ENCODE data around the gene CSF1R. TPM values are rescaled to one million over a fixed set of nuclear protein-coding genes. Genes with fewer than 3 reads are reported as not detected.

The CSF1R gene
- total RNA-seq (1 to 10 TPM; 1.0 to 1.5 TPM), polyA plus RNA-seq (under 1 TPM; 0.07 to 0.82 (median 0.55) TPM), total RNA-seq (0 reads per million in 6 experiments)

DNA sequence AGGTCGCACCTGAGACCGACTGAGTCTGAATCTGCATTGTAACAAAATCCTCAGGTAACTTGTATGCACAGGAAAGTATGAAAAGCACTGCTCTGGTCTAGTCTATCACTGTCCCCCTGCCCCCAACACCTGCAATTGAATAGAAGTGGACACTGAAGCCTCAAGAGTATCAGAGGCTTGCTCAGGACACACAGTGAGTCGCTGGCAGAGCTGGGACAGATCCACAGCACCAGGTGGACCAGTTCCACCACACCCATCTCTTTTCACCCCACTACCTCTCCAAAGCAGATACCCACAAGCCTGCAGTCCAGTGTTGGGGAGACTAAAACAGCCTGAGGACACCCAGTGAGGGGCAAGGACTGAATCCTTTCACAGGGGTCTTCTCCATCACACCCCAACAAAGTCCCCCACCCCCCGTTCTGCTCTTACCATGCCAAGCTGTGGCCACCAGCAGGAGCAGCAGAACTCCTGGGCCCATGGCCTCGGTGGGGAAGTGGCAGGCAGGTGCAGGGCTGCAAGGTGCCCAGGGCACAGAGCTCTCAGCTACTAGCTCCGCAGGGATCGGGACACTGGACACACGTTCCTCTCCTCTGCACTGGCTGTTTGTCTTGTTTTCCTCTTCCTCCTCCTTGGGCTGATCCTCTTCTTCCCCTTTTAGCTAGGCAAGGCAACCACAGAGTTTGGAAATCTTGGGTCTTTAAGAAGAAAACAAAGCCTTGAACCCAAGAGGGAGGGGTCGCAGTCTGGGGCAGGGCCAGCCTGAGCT, at the start of gene CSF1R:
TSS of gene CSF1R (minus strand) at position 605 of the 766 bp plus-strand sequence. CDS start at position 478, 127 bp downstream.
- H3K27me3 Mint-ChIP-seq, result peaks cover 25 to 67% (median 27%) of the 10 kb centered on the region in 5 donors
- peak in 2 of 10 donors; percentile 14 to 18 for DNase-seq
- ATAC-seq, result no peak
- no peaks in the 10 kb centered on the region for H3K36me3 Mint-ChIP-seq
- H3K4me3 Mint-ChIP-seq, result peak within 1 kb of the TSS in 1 of 10 donors; percentile 73
- H3K9me3 Mint-ChIP-seq, result no peaks in the 10 kb centered on the region
- POLR2A ChIA-PET, result no interaction called here
- peak within 1 kb of the TSS in 1 of 10 donors; percentile 58 for H3K27ac Mint-ChIP-seq
- H3K4me1 Mint-ChIP-seq, result peaks cover 3 to 30% (median 12%) of the 10 kb centered on the region in 4 donors

GRCh38 chr5:150135557-150136304, 49.4 kb upstream of the CSF1R start:
- no peak for DNase-seq
- no peak for ATAC-seq
- POLR2A ChIA-PET, result no interaction called here
- no peak overlapping the region for H3K27ac Mint-ChIP-seq
- H3K27me3 Mint-ChIP-seq, result peaks cover 0 to 4% (median 0%) of the 10 kb centered on the region in 5 donors
- H3K9me3 Mint-ChIP-seq, result no peaks in the 10 kb centered on the region
- H3K36me3 Mint-ChIP-seq, result no peaks in the 10 kb centered on the region
- no peak overlapping the region for H3K4me3 Mint-ChIP-seq
- peaks cover 0 to 10% (median 0%) of the 10 kb centered on the region in 4 donors for H3K4me1 Mint-ChIP-seq

GRCh38 chr5:150134198-150134588, 47.8 kb upstream of the CSF1R start:
- POLR2A ChIA-PET, result no interaction called here

GRCh38 chr5:150133581-150134197, 47.3 kb upstream of the CSF1R start:
- Mint-ChIP-seq H3K27me3 (peaks cover 0 to 4% (median 2%) of the 10 kb centered on the region in 5 donors), H3K36me3 (no peaks in the 10 kb centered on the region), H3K9me3 (no peaks in the 10 kb centered on the region), H3K4me3 (no peak overlapping the region), H3K4me1 (peaks cover 0 to 19% (median 2%) of the 10 kb centered on the region in 4 donors), H3K27ac (peak overlapping the region in 1 of 10 donors; percentile 15)
- ATAC-seq (no peak), DNase-seq (no peak)
- POLR2A ChIA-PET, result no interaction called here

More at GRCh38 chr5:150134198-150134588, 47.8 kb upstream of the CSF1R start:
- DNase-seq, result no peak
- Mint-ChIP-seq H3K9me3 (no peaks in the 10 kb centered on the region), H3K27ac (no peak overlapping the region), H3K4me3 (no peak overlapping the region), H3K27me3 (peaks cover 0 to 4% (median 2%) of the 10 kb centered on the region in 5 donors), H3K4me1 (peaks cover 0 to 19% (median 2%) of the 10 kb centered on the region in 4 donors), H3K36me3 (no peaks in the 10 kb centered on the region)
- no peak for ATAC-seq

DNA sequence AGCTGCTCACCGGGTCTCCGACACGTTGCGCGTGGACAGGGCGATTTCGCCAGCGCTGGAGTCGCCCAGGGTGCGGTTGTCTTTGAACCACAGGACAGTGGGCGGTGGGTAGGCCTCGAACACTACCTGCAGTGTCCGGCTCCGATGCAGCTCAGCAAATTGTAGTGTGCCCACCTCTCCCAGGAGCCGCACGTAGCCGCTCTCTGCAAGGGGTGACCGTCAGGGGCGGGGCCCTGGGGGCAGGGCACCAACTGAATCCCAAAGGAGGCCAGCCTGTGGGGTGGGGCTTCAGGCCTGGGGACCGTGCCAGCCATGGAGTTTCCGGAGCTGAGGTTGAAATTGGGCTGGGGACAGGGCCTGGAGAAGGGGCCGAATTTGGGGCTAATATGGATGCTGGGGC, 46.4 kb upstream of the CSF1R start:
- POLR2A ChIA-PET, result no interaction called here
- ATAC-seq (no peak), DNase-seq (no peak)
- H3K36me3 Mint-ChIP-seq, result no peaks in the 10 kb centered on the region
- H3K4me1 Mint-ChIP-seq, result peaks cover 0 to 19% (median 2%) of the 10 kb centered on the region in 4 donors
- H3K27me3 Mint-ChIP-seq, result peaks cover 0 to 6% (median 2%) of the 10 kb centered on the region in 5 donors
- H3K9me3 Mint-ChIP-seq, result no peaks in the 10 kb centered on the region
- H3K27ac Mint-ChIP-seq, result no peak overlapping the region
- no peak overlapping the region for H3K4me3 Mint-ChIP-seq

DNA sequence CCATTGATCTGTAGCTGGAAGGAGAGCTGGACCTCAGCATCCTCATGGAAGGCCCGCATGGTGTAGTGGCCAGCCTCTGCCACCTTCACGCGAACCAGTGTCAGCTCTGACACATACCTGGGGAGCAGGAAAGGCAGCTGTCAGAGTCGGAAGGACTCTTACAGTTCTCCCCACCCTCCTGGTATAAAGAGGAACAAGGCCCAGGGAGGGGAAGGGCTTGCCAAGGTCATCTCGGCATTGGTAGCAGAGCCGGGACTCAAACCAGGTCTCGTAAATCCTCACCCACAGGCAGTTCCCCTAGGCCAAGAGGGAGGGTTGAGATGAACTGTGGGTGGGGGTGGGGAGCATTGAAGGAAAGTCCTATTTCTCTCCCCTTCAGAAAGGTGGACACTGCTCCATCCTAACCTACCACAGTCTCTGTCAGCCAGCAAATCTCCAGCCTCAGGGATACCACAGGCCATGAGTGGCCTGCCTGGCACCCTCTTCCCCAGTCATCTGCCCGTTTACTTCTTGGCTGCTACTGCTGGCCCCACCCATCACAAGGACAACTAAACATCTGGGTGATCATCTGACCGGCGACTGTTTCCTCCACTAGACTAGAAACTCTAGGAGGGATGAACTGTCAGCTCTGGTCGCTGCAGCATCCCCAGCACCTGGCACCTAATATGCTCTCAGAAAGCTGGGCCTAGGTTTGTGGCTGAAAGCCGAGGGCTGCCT, 45.8 kb upstream of the CSF1R start:
- H3K27me3 Mint-ChIP-seq, result peaks cover 0 to 4% (median 2%) of the 10 kb centered on the region in 5 donors
- ATAC-seq (no peak), DNase-seq (no peak)
- no peaks in the 10 kb centered on the region for H3K9me3 Mint-ChIP-seq
- POLR2A ChIA-PET, result no interaction called here
- peak overlapping the region in 1 of 10 donors; percentile 15 for H3K27ac Mint-ChIP-seq
- H3K36me3 Mint-ChIP-seq, result no peaks in the 10 kb centered on the region
- H3K4me3 Mint-ChIP-seq, result no peak overlapping the region
- peaks cover 0 to 19% (median 2%) of the 10 kb centered on the region in 4 donors for H3K4me1 Mint-ChIP-seq

GRCh38 chr5:150131461-150131860, 45.1 kb upstream of the CSF1R start:
- Mint-ChIP-seq H3K27me3 (peaks cover 0 to 4% (median 2%) of the 10 kb centered on the region in 5 donors), H3K27ac (no peak overlapping the region), H3K4me1 (peaks cover 0 to 19% (median 2%) of the 10 kb centered on the region in 4 donors), H3K36me3 (no peaks in the 10 kb centered on the region), H3K4me3 (no peak overlapping the region), H3K9me3 (no peaks in the 10 kb centered on the region)
- POLR2A ChIA-PET, result no interaction called here
- ATAC-seq, result no peak
- DNase-seq, result no peak

GRCh38 chr5:150130493-150130922, 44.2 kb upstream of the CSF1R start:
- H3K9me3 Mint-ChIP-seq, result no peaks in the 10 kb centered on the region
- DNase-seq (no peak), ATAC-seq (no peak)
- no peaks in the 10 kb centered on the region for H3K36me3 Mint-ChIP-seq
- H3K4me3 Mint-ChIP-seq, result no peak overlapping the region
- H3K27ac Mint-ChIP-seq, result no peak overlapping the region
- POLR2A ChIA-PET, result no interaction called here
- H3K27me3 Mint-ChIP-seq, result peaks cover 0 to 4% (median 0%) of the 10 kb centered on the region in 5 donors
- H3K4me1 Mint-ChIP-seq, result peaks cover 0 to 19% (median 2%) of the 10 kb centered on the region in 4 donors

DNA sequence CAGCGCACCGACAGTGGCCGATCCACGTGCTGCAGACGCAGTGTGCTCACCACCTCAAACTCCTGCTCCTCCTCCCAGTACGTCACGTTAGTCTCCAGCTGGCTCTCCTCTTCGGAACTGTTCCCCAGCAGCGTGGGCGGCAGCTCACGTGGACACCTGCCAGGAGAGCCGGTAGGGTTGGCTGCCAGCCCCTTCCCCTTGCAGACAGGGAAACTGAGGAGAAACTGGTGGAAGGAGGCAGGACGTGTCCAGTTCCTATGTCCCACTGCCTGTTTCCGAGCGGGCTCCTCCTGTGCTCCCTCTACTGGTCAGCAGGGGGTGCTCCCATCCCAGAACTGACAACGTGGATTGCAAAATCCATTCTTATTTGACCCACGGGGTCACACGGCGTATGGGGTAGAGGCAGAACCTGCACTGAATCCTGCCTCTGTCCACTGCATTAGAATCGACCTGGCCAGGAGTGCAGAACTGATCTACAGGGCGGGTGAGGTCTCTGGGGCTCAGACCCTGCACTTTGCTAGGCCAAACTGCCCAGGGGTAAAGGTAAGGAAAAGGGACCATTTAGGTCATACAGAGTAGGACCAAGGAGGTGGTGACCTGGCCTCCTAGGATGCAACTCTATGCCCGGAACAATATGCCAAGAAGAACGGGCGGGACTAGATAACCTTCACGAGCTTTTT, 43.6 kb upstream of the CSF1R start:
- H3K27ac Mint-ChIP-seq, result no peak overlapping the region
- H3K27me3 Mint-ChIP-seq, result peaks cover 0 to 4% (median 0%) of the 10 kb centered on the region in 5 donors
- H3K36me3 Mint-ChIP-seq, result no peaks in the 10 kb centered on the region
- no peak overlapping the region for H3K4me3 Mint-ChIP-seq
- H3K4me1 Mint-ChIP-seq, result peaks cover 0 to 19% (median 2%) of the 10 kb centered on the region in 4 donors
- ATAC-seq (peak; percentile 40 to 47), DNase-seq (peak in 9 of 10 donors; percentile 7 to 40 (median 34))
- POLR2A ChIA-PET, result no interaction called here
- no peaks in the 10 kb centered on the region for H3K9me3 Mint-ChIP-seq

DNA sequence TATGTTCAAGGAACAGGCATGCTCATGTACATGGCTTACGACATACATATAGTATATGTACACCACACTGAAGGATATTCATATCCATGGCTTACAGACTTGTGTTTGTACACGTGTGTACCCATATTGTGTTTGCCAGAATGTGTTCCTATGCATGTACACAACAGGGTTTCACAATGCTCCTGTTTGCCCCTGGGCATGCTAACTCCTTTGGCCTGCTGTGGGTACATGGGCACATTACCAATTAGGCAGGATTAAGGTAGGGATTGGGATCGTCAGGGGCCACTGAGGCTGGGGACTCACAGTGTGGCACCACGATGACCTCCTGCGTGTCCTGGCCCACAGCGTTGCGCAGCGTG, 43.1 kb upstream of the CSF1R start:
- POLR2A ChIA-PET, result no interaction called here
- H3K27ac Mint-ChIP-seq, result no peak overlapping the region
- peaks cover 0 to 19% (median 2%) of the 10 kb centered on the region in 4 donors for H3K4me1 Mint-ChIP-seq
- no peak overlapping the region for H3K4me3 Mint-ChIP-seq
- no peaks in the 10 kb centered on the region for H3K9me3 Mint-ChIP-seq
- peaks cover 0 to 4% (median 0%) of the 10 kb centered on the region in 5 donors for H3K27me3 Mint-ChIP-seq
- ATAC-seq (no peak), DNase-seq (no peak)
- no peaks in the 10 kb centered on the region for H3K36me3 Mint-ChIP-seq

- Mint-ChIP-seq H3K4me3 (no peak overlapping the region), H3K9me3 (no peaks in the 10 kb centered on the region), H3K4me1 (peaks cover 0 to 21% (median 2%) of the 10 kb centered on the region in 4 donors), H3K27me3 (peaks cover 0 to 4% (median 0%) of the 10 kb centered on the region in 5 donors), H3K36me3 (no peaks in the 10 kb centered on the region), H3K27ac (no peak overlapping the region)
- POLR2A ChIA-PET, result no interaction called here
- DNase-seq (no peak), ATAC-seq (no peak)
Measured at GRCh38 chr5:150126921-150127265, 40.5 kb upstream of the CSF1R start.

All from naive thymus-derived CD8-positive, alpha-beta T cell (primary cell).